Fibroblast of skin of left quadriceps (primary cell): ENCODE results near the gene ZNF333.

ENCODE experiments used
- DNase-seq, 2 experiments: peaks; one replicate each; pipeline ENCODE4 v3.0.0-alpha.2; 2013; ENCODE audit warnings: low read depth in 2 of 2

ZNF333 gene

GRCh38 chr19:14689598-14690503, at the start of gene ZNF333:
Gene ZNF333 (plus strand): TSS chr19:14690048. CDS start chr19:14693492, 3,444 bp downstream.
- DNase-seq, result peak; percentile 78 to 80

GRCh38 chr19:14648506-14648905, 41.3 kb upstream of the ZNF333 start:
- DNase-seq, result no peak

DNA sequence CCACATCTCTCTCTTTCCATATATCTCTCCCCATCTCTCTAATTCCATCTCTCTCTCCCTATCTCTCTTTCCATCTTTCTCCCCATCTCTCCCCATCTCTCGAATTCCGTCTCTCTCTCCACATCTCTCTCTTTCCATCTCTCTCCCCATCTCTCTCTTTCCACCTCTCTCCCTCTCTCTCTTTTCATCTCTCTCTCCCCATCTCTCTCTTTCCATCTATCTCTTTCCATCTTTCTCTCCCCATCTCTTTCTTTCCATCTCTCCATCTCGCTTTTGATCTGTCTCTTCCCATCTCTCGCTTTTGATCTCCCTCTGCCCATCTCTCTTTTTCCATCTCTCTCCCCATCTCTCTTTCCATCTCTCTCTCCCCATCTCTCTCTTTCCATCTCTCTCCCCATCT, 40.8 kb upstream of the ZNF333 start:
- no peak for DNase-seq

- DNase-seq, result no peak
Observed at GRCh38 chr19:14650161-14650560, 39.7 kb upstream of the ZNF333 start.

GRCh38 chr19:14654786-14655560, 34.9 kb upstream of the ZNF333 start:
- DNase-seq, result no peak

DNA sequence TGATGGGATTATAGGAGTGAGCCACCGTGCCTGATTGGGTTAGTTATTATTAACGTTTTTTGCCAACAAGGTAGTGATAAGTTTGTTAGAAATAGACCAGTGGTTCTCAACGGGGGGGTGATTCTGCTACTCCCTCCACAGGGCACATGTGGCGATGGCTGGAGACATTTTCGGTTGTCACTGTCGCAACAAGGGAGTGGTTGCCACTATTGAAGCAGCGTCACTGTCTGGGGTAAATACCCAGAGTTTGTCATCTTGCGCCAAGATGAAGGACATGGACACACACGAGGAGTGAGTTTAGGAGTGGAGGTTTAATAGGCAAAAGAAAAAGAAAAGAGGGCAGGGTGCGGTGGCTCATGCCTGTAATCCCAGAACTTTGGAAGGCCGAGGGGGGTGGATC, 34.1 kb upstream of the ZNF333 start:
- no peak for DNase-seq

GRCh38 chr19:14659874-14660489, 29.9 kb upstream of the ZNF333 start:
- no peak for DNase-seq

- no peak for DNase-seq
Observed at GRCh38 chr19:14661372-14661924, 28.4 kb upstream of the ZNF333 start.

DNA sequence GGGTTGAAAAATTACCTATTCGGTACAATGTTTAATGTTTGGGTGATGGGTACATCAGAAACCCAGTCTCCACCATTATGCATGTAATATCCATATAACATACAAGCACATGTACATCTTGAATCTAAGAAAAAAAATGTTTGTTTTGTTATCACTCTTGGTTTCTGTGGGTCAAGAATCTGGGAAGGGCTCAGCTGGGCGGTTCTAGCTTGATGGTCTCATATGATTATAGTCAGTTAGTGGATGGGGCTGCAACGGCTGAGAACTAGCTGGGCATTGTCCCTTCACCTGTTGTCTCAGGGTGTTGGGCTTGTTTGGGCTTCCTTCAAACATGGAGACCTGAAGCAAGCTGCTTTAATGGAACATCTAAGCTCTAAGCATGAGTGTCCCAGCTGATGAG, 19.9 kb upstream of the ZNF333 start:
- no peak for DNase-seq

DNA sequence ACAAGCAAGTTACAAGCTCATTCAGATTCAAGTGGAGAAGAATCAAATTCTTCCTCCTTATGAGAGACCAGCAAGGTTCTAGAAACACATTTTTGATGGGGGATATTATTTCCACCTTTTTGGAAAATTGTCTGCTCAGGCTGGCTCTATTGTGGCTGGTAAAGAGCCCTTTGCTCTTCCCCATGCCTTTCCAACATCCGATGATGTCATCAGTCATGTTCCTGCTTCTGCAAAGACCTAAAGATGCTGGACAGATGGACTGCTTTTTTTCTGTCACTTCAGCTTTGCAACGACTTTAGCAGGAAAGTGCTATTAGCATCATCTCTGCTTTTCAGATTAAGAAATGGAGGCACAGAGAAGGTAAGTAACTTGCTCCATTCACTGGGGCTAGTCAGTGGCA, 19.4 kb upstream of the ZNF333 start:
- DNase-seq, result no peak

- no peak for DNase-seq
Observed at GRCh38 chr19:14672188-14672872, 17.5 kb upstream of the ZNF333 start.

- DNase-seq, result no peak
Observed at GRCh38 chr19:14673088-14673487, 16.8 kb upstream of the ZNF333 start.

DNA sequence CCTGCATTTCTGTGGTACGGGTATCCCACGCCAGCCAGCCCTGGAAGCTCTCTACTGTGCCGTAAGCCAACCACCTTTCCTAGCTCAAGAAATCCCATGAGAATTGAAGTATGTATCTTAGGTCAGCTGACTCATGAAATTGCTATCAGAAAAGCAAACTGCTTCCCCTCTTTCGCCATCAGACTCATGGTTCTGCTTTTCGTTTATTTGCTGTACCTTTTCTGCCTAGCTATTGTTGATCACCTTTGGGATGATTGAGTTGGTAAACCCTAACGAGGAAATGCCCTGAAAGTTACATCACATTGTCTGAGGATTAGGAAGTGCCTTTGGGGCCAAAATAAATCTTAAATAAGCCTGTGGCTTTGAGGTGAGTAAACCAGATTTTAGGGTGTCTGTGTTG, 15.1 kb upstream of the ZNF333 start, which contains the start of gene ADGRE3:
ADGRE3 (minus strand) TSS at position 81 of the 400 bp plus-strand sequence; CDS start at position 7, 74 bp downstream.
- DNase-seq, result no peak

- DNase-seq, result no peak
Observed at GRCh38 chr19:14676762-14677161, 13.1 kb upstream of the ZNF333 start.

- no peak for DNase-seq
Observed at GRCh38 chr19:14677464-14677863, 12.4 kb upstream of the ZNF333 start.

- DNase-seq, result no peak
Observed at GRCh38 chr19:14678199-14678598, 11.6 kb upstream of the ZNF333 start.

GRCh38 chr19:14682084-14682483, 7.8 kb upstream of the ZNF333 start:
- DNase-seq, result no peak

DNA sequence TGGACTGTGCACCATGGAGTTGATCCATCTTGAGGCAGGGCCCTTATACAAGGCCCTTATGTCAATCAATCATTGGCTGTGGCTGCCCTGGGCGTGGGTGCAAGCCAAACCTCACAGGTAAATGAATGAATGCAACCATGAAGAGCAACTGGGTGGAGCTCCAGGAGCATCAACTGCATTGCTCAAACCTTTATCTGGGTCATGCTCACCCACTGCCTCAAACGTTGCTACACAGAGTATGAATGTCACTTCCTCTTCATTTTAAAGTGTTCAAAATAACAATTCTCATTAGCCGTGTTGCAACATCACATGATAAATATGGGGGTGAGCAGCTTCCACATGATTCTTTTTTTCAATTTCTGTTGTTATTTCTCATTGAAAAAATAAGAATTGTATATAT, 6.4 kb upstream of the ZNF333 start:
- no peak for DNase-seq

DNA sequence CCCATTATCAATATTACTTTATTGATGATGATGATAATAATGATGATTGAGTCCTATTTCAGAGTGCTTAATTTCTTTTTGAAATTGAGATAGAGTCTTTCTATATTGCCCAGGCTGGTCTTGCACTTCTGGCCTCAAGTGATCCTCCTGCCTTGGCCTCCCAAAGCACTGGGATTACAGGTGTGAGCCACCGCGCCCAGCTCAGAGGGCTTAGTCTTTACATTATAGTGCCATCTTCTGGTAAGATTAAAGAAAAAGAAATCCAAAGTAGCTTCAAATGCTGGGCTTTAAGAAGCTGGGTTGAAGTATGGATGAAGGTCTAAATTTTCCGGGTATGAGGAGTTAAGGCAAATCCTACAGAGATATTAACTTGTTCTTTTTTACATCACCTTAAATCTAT, 3.4 kb upstream of the ZNF333 start:
- no peak for DNase-seq

DNA sequence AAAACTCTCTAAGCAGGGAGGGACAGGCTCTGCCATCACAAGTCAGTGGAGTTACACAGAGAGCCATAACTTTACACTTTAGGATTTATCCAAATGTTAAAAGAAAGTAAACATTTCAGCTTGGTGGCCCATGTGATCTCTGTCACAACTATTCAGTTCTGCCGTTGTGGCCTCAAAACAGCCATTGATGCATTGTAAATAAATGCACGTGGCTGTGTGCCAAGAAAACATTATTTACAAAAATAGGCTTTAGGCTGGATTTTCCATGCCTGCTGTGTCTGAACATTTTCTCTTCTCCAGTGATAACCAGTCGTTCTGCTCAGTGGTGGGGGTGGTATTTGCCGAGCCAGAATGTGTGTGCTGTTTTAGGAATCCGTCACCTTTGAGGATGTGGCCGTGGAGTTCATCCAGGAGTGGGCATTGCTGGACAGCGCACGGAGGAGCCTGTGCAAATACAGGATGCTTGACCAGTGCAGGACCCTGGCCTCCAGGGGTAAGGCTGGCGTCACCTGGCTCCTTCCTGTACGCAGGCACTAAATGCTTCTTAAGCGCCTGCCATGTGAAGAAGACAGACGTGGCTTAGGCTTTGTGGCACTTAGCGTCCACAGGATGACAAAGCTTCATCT, 4.9 kb downstream of the ZNF333 start:
- DNase-seq, result no peak

DNA sequence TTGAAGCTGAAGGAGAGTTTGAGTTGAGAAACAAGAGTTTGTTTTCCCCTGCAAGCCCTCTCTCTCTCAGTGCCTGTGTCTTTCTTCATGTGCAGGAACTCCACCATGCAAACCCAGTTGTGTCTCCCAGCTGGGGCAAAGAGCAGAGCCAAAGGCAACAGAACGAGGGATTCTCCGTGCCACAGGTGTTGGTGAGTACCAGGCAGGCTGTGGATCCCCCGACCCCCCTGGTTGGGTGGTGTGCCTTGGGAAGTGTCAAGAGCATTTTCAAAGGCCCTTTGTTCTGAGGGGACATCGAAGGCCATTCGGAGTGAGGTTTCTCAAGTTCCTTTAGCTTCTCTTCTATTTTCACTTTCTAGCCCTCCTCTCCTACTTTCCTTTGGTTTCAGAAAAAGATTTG, 5.6 kb downstream of the ZNF333 start:
- DNase-seq, result no peak
